Inflammatory macrophage treated with lipopolysaccharide for 1 hour (primary cell): ENCODE results near the gene VPS16.
"Not testable (repeated sequence)": the region's sequence is repeated elsewhere in the genome, so short reads cannot be mapped to it uniquely, and the experiment has no call there.

ENCODE experiments used
- DNase-seq, 2 donors: peaks; one replicate each; pipeline ENCODE4 v3.0.0-alpha.2; 2020 to 2022

VPS16 gene

GRCh38 chr20:2807929-2808328 lies 32.6 kb upstream of the VPS16 start:
- not testable (repeated sequence) for DNase-seq

GRCh38 chr20:2809690-2810089 lies 30.9 kb upstream of the VPS16 start:
- no peak for DNase-seq

GRCh38 chr20:2812189-2812588 lies 28.4 kb upstream of the VPS16 start:
- DNase-seq, result no peak

GRCh38 chr20:2814076-2814475 lies 26.5 kb upstream of the VPS16 start:
- no peak for DNase-seq

- no peak for DNase-seq
These were observed 25.9 kb upstream of the VPS16 start, which contains the start of gene C20orf141 for GRCh38 chr20:2814587-2815051. Gene C20orf141, plus strand, starts transcription at chr20:2814987. Its CDS starts 198 bp downstream, at chr20:2815185.

- DNase-seq, result no peak
These were observed 25.2 kb upstream of the VPS16 start for GRCh38 chr20:2815242-2815900.

- no peak for DNase-seq
These were observed 24.4 kb upstream of the VPS16 start, which contains the start of gene TMEM239 for GRCh38 chr20:2816030-2816582. Gene TMEM239, plus strand, starts transcription at chr20:2816364. Its CDS starts 191 bp downstream, at chr20:2816555.

- DNase-seq, result no peak
These were observed 23.8 kb upstream of the VPS16 start for GRCh38 chr20:2816583-2817340.

GRCh38 chr20:2817341-2817726 lies 23.2 kb upstream of the VPS16 start:
- DNase-seq, result no peak

- no peak for DNase-seq
These were observed 22.5 kb upstream of the VPS16 start for GRCh38 chr20:2817891-2818595.

GRCh38 chr20:2820084-2820895 lies 20.3 kb upstream of the VPS16 start:
- DNase-seq, result no peak

GRCh38 chr20:2820896-2821869 lies 19.4 kb upstream of the VPS16 start:
- DNase-seq, result no peak

GRCh38 chr20:2822073-2822472 lies 18.5 kb upstream of the VPS16 start:
- no peak for DNase-seq

- no peak for DNase-seq
These were observed 14.8 kb upstream of the VPS16 start for GRCh38 chr20:2825761-2826160.

- no peak for DNase-seq
These were observed 13.9 kb upstream of the VPS16 start for GRCh38 chr20:2826655-2827054.

GRCh38 chr20:2829376-2829775 lies 11.2 kb upstream of the VPS16 start:
- DNase-seq, result no peak

GRCh38 chr20:2831206-2831605 lies 9.3 kb upstream of the VPS16 start:
- DNase-seq, result not testable (repeated sequence)

GRCh38 chr20:2833761-2834160 lies 6.8 kb upstream of the VPS16 start:
- peak; percentile 54 to 61 for DNase-seq

GRCh38 chr20:2834401-2835110 lies 6.0 kb upstream of the VPS16 start:
- peak in 1 of 2 donors; percentile 25 for DNase-seq

GRCh38 chr20:2835331-2835796 lies 5.2 kb upstream of the VPS16 start:
- DNase-seq, result no peak
